Fibroblast of skin of right biceps (primary cell): ENCODE results near the gene ZMYND10.
A peak's percentile ranks its signal among the peaks of the same experiment; 100 is the strongest.

ENCODE experiments used
- DNase-seq: peaks from one replicate; pipeline ENCODE4 v3.0.0-alpha.2; 2013

ZMYND10 gene

DNA sequence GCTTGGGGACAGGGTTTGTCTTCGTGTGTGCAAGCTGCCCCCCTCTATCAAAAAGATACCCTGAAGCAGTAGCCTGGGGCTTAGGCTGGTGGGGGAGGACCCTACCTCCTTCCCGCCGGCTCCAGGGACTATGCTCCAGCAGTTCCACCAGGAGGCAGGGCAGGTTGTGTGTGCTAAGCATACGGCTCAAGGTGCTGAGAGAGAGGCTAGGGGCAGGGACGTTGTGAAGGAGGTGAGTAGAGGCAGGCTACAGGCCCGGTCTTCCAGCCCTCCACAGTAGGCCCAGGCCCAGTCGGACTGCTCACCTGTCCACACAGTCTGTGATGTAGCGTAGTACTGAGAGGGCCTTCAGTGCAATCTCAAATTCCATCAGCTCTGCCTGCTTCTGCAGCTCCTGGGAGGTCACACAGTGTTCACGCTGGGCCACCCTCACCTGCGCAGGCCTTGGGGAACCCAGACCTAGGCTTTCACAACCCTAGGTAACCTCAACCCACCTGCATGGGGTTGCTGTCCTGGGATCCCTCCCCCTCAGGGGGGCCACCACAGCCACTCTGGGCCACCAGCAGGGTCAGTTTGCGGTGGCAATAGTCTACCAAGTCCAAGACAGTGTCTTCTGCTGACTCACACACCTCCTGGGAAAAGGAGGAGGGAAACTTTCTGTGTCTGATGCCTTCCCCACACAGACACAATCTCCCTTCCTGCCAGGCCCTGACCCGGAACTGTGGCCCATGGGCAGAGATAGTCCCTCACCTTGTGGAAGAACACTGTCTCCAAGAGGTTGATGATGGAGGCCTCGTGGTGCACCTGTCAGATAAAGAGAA is 2.5 kb downstream of the ZMYND10 start:
- no peak for DNase-seq

DNA sequence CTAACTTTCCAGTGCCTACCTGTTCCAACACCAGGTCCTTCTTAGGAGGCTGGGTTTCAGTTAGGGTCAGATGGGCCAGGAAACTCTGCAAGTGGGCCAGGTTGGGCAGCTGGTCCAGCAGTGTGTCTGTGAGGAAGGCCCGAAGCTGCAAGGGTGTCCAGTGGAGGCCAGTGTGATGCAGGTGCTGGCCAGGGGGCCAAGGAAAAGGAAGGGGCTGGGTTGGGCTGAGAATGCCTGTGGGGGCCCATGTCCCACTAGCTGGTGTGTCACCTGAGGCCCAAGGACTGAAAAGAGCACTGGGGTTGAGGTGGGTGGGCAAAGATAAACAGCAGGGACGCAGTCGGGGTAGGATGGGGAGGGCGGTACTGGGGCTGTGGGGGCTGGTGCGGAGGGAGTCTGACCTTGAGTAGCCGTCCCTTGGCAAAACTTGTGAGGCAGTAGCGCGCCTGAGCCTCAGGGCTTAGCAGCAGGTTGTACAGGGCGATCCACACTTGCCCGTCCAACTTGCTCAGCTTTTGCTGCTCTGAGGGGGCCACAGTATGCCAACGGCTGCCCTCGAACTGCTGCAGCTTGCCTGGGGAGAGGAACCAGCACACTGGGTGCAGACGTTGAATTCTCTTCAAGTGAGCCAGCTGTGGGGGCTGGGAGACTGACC is 3.4 kb downstream of the ZMYND10 start:
- no peak for DNase-seq

DNA sequence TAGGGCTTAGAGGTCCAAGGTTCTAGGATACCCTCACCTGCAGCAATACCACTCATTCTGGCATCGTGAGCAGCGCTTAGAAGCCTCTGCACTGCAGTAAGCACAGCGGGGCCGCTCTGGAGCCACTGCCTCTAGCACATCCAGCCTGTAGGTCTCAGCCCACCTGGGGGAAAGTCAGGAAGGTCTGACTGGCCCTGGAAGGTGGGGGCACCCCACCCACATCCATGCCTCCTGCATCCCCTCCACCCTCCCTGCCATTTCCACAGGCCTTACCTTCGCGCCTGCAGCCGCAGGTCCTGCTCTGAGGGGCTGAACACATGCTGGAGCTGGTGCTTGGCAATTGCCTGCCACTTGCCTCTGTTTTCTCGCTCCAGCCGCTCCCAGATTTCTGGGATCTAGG is 4.0 kb downstream of the ZMYND10 start:
- no peak for DNase-seq

DNA sequence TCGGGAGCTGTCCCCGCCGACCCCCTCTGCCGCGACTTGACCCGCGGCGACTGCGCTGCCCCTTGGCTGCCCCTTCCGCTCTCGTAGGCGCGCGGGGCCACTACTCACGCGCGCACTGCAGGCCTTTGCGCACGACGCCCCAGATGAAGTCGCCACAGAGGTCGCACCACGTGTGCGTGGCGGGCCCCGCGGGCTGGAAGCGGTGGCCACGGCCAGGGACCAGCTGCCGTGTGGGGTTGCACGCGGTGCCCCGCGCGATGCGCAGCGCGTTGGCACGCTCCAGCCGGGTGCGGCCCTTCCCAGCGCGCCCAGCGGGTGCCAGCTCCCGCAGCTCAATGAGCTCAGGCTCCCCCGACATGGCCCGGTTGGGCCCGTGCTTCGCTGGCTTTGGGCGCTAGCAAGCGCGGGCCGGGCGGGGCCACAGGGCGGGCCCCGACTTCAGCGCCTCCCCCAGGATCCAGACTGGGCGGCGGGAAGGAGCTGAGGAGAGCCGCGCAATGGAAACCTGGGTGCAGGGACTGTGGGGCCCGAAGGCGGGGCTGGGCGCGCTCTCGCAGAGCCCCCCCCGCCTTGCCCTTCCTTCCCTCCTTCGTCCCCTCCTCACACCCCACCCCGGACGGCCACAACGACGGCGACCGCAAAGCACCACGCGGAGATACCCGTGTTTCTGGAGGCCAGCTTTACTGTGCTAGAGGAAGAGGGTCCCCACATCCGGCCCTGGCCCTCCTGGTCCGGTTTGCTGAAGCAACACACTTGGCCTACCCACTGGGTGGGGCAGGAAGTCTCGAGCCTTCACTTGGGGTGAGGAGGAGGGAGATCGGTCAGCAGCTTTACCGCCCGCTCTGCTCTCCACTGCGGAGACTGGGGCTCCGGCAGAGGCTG is 4.8 kb downstream of the ZMYND10 start, which contains the start of gene RASSF1:
Gene RASSF1 (minus strand): TSS at position 389 of the 882 bp plus-strand sequence. CDS start 31 bp downstream, at position 358.
- DNase-seq, result peak; percentile 77

DNA sequence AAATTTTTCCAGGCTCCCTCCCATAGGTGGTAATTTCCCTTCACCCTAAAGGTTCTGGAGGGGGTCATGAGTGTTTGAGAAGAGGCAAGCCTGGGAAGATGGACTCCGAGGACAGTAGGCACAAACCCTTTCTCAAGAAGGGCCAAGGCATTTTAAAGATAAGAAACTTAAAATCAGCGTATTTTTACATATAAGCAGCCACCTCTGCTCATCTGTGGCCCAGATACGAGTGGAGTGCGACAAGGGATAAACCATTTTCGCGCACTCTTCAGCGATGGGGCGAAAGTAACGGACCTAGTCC is 5.4 kb downstream of the ZMYND10 start:
- no peak for DNase-seq

DNA sequence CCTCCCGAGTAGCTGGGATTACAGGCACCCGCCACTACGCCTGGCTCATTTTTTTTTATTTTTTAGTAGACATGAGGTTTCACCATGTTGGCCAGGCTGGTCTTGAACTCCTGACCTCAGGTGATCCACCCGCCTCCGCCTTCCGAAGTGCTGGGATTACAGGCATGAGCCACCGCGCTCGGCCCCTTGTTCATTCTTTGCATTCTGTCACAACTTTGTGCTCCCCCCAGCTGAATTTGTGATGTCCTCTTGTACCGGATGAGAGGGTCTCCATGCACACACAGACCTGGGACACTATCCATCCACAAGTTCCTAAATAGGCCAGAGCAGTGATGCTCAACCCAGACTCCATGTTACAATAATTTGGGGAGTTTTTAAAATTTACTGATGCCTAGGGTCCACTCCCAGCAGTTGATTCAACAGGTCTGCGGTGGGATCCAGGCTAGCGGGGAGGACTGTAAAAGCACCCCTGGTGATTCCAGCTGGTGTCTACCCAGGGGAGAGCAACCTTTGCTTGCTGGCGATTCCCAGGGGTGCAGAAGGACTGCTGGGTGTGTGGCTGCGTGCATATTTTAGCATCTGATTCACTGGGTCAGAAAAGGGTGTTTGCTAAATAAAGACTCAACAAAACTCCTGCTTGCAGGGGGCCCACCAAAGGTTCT is 5.9 kb downstream of the ZMYND10 start:
- peak; percentile 78 for DNase-seq

DNA sequence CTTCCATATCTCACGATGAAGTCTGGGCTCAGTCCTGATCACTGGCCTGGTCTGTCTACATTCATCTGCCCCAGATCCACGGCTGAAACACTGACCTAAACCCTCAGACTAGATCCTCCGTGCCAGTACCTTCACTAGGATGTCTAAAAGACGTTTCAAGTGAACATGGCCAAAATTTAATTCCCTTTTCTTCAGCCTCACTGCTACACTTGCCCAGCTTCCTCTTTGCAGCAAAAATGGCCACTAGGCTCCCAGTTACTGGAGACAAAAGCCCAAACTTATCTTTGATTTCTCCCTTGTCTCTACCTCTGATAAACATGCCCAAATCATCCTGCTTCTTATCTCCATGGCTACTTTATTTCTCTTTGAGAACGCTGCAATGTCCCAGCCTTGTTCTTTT is 6.6 kb downstream of the ZMYND10 start:
- DNase-seq, result no peak

DNA sequence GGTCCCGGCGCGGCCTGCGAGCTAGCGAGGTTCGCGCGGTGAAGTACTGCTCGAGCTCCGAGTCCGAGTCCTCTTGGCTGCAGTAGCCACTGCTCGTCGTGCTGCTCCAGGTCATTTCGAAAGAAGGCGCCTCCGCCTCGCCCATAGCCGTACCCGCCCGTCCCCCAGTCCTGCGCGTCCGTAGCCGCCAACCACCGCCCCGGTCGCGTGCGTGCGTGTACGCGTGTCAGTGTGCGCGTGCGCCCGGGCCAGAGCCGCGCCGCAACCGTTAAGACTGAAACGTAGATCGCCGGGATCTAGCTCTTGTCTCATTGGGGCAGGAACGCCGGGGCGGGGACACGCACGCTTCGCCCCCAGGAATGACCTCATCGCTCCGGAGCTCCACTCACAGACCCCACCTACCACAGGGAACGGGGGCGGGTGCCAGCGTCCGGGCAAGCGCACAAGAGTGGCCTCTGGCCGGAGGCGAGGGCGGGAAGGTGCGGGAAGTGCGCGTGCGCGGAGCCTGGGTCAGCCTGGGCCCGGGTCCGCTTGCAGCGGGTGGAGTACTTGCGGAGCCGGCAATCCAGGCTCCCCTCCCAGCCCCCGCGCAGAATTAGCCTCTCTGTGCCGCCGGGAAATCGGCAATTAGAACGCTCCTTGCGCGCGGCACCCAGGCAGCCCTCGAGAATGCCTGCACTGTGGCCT is 8.2 kb downstream of the ZMYND10 start:
- DNase-seq, result peak; percentile 99

DNA sequence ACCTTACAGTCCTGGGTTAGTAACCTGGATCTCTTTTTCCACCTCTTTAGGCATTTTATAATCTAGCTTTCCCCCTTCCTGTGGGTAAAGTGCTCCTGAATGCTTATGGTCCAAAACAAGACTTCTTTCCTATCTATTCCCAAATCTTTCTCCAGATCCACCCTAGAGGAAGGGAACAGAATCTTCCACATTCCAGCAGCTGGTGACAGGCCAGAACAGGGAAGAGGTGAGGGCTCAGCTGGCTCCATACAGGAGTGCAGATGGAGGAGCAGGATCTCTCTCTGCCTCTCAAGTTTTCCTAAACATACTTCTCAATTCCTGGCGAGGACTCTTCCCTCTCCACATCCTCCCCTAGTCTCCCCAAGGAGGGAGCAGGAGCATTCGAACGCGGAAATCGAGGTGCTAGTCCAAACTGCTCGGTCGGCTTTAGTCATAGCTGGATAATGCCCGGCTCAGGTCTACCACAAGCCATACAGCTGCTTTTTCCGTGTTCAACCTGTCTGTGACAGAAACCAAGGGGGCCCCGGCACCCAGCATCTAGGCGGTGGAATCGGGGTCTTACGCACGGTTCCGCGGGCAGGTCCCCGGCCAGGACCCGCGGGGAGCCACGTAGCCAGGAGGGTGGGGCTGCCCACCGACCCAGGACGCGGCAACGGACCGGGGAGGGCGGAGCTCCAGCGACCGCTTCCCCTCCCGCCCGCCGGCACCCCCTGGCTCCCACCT is 8.9 kb downstream of the ZMYND10 start:
- peak; percentile 31 for DNase-seq

DNA sequence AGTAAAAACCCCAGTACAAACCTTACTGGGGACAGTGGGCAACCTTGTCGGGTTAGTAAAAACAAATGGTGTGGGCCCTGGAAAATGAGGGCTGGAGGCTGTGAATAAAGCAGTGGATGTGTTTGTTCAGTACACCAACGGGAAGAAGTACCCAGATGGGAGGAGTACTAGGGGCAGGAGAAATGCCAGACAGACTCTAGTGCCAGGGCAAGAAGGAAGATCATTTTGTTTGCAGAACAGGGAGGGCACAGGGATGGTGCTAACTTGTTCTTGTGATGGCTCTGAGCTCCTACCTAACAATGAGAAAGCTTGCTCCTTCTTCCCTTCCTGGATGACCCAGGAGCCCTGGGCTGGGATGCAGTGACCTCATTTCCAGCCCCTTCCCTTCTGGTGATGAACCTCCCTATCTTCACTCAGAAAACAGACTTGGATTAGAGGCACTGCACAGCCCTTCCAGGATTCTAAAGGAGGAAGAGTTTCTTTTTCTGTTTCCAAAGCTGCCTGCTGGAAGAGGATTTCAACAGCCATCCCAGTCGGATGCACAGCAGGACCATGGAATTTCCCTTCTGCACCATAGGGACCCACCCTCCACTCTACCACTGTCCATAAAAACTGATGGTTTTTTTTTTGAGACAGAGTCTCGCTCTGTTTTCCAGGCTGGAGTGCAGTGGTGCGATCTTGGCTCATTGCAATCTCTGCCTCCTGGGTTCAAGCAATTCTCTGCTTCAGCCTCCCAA is 11.0 kb downstream of the ZMYND10 start:
- no peak for DNase-seq

DNA sequence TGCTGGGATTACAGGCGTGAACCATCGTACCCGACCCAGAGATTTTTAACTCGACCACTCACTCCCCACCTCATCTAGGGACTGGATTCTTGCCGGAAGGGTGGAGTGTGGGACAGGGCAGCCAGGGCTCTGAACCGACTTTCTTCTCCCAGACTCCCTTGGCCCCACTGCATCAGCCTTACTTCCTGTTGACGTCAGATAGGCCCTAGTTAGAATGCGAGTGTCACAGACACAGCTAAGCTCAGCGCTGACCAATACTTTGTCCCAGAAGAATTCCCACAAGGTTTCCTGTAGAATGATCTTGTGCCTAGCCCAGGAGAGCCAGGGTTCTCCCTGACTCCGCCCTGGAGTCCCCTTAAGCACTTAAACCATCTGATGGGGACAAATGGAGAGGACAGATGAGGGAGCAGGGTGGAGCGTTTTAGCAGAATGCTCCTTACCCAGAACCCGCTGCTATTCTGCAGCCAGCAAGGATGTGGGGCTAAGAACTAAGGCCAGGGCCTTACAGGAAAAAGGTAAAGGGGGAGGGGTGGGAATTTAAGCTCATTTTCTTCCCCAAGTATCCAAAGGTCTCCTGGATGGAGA is 11.7 kb downstream of the ZMYND10 start:
- peak; percentile 55 for DNase-seq

DNA sequence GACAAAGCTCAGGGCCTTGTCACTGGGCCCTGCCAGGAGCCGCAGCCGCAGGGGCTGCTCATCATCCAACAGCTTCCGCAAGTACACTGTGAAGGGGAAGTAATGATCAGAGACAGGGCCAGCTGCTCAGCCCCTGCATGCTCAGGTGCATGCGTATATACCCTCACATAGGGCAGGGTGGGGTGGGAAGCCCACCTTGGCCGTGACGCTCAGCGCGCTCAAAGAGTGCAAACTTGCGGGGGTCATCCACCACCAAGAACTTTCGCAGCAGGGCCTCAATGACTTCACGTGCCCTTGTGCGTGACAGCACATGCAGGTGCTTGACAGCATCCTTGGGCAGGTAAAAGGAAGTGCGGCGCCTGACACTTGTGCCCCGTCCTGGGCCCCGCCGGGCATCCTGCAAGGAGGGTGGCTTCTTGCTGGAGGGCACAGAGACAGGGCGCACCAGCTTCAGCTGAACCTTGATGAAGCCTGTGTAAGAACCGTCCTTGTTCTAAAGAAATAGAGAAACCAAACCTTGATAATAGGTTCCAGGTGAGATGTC is 14.1 kb downstream of the ZMYND10 start:
- no peak for DNase-seq

DNA sequence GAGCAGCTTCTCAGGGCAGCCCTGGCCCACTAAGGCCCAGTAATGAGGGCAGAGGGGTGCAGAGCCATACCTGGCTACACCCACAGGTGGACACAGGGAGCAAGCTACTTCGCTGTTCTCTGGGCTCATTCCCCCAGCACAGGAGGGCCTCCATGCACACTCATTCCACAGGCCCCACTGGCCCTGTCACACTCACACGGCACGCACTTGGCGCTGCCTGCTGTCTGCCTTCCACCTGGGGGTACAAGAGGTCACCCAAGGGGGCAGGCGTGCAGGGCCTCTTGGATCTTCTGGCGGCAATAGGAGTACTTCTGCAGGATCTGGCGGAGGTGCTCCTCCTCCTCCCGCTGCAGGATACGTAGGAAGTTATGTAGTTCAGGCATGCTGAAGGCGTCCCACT is 15.2 kb downstream of the ZMYND10 start:
- no peak for DNase-seq

DNA sequence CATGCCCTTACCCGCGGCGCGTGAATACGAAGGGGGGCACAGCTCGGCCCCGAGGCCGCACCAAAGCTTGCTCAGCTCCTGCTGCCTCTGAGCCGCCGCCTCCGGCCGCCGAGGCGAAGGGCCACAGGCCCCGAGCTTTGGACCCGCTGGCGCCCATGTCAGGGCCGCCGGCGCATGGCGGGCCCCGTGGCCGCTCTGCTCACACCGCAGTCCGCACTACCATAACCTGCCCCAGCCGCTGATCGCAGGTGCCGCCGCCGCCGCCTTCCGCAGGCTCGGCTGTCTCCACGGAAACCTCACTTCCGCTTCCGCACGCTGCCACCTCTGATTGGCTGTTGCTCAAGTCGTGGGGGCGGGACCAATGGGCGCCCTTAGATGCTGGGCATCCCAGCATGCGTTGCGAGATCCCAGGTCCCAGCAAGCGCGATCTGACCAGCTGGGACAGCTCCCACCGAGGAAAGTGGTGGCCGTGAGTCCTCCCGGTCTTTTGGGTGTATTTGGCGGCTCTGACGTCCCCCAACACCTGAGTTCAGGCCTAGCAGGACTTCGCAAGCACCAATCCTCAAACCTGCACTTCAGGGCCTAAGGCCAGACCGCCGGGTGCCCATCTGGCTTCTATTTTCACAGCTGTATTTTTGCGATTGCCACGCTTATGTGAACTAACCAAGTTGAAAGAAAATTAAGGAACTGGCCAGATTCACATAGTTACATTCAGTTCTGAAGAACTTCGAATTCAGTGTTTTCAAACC is 17.4 kb downstream of the ZMYND10 start, which contains the start of gene TUSC2:
Gene TUSC2 (minus strand): TSS at position 281 of the 749 bp plus-strand sequence. CDS start 124 bp downstream, at position 157.
- peak; percentile 94 for DNase-seq

DNA sequence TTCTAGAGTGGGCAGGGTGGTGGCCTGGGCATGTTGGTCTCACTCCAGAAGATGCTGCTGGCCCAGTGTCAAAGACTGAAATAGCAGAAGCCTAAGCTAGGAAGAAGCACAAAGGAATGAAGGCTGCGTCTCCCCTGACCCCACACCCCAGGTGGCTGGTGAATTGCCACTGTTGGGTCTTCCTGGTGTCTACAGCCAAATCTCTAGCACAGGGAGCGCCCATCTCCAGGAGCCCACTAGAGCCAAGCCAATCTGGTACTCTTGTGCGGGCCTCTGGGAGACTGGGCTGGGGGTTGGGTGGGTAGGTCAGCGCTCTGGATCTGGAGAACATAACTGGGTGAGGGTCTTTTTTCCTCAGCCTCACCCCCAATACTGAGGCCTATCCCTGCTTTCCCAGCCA is 18.4 kb downstream of the ZMYND10 start:
- DNase-seq, result no peak

DNA sequence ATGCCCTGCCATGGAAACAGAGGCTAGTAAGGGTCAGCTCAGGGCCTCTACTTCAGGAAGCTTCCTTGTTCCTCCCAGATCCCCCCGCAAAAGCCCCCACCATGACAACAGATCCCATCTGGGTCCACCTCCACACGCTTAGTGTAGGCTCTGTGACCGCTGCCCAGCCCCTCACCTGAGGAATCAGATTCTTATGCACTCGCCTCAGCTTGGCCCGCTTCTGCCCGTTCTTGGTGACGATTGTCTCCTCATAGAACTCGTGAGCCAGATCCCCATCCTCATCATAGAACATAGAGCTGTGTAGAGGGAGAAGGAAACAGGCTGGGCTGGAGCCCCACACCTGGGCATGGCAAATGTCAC is 19.4 kb downstream of the ZMYND10 start:
- no peak for DNase-seq

DNA sequence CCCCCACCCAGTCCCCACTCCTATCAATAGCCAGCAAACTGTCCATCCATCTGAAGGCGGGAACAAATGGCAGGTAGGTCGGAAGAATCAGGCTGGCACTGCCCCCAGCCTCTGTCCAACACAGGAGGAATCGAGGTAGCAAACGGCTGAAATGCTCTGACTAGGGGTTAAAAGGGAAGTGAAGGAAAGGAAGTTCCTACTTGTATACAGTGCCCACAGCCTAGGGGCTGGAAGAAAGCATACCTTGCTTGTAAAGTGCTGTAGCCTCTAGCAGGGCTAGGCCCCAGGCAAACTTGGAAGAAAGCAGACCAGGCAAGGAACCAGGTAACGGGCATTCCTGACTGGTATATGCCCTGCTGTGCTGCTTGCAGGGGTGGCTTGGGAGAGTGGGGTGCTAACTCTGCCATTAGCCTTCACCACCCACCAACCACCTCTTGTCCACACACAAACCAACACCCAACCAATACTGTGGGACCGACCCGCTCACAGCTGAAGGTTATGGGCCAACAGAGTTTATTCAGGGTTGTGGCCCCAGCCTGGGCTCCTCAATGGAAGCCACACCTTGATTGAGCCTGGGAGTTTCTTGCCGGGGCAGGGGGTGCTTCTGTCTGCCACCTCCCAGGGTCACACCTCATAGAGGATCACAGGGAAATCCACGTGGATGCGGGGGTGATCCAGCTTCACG is 19.9 kb downstream of the ZMYND10 start:
- no peak for DNase-seq

DNA sequence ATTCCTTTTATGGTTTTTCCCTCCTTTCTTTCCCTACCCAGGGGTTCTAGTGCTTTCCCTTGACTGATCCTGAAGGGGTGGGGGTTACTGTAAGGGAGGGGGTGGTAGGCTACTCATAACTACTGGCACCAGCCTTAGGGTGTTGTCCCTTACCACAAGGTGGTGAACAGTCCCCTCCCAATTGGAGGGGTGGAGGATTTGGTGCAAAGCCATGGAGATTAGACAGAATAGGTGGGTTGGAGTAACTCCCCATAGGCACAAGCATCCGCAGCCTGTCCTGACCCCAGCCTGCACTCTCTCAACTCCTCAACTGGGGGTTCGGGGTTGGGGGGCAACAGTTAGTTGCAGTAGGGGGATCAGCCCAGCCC is 20.4 kb downstream of the ZMYND10 start:
- DNase-seq, result no peak
